OCI-LY7 (cell line): Measurements from ENCODE around the gene NRBF2.

Experiments
- CTCF ChIP-seq: fragments of 200-600 bp; sonication (generic); conservative IDR thresholded peaks from 2 replicates; pipeline ENCODE4 v1.5.1; 2014; ENCODE audit warnings: mild to moderate bottlenecking, antibody characterized with exemption, low read length, moderate library complexity, mixed read lengths
- EZH2phosphoT487 ChIP-seq: fragments of 200-600 bp; sonication (generic); IDR thresholded peaks from 2 replicates; pipeline ENCODE4 v1.6.1; 2018; ENCODE audit warnings: low read depth, borderline replicate concordance, mild to moderate bottlenecking, mixed run types, antibody characterized with exemption, low read length, moderate library complexity, mixed read lengths

GRCh38 chr10:63192826-63193225 lies 59.7 kb downstream of the NRBF2 start:
- no peak for TF ChIP-seq CTCF
- no peak for TF ChIP-seq EZH2phosphoT487
